Skeletal muscle satellite cell (primary cell): Measurements from ENCODE around the gene DOCK7.
"Not testable (repeated sequence)": the region's sequence is repeated elsewhere in the genome, so short reads cannot be mapped to it uniquely, and the experiment has no call there.

ENCODE experiments used
- H3K27me3 ChIP-seq: 2 replicates; pipeline ENCODE4 v1.7.0; 2013; ENCODE audit warnings: low read length; ENCODE audit not compliant: control insufficient read depth, insufficient read depth
- H3K36me3 ChIP-seq: 2 replicates; pipeline ENCODE4 v1.7.0; 2013; ENCODE audit warnings: mild to moderate bottlenecking, control low read depth, low read length; ENCODE audit not compliant: insufficient read depth
- H3K4me1 ChIP-seq: 2 replicates; pipeline ENCODE4 v1.7.0; 2013; ENCODE audit warnings: low read length; ENCODE audit not compliant: control insufficient read depth, insufficient read depth
- H3K4me2 ChIP-seq: 2 replicates; pipeline ENCODE4 v1.7.0; 2013; ENCODE audit warnings: mild to moderate bottlenecking, low read length
- H3K4me3 ChIP-seq: 2 replicates; pipeline ENCODE4 v1.7.0; 2013; ENCODE audit warnings: low read length
- H3K9ac ChIP-seq: 2 replicates; pipeline ENCODE4 v1.7.0; 2013; ENCODE audit warnings: mild to moderate bottlenecking, low read depth, low read length, moderate library complexity
- H3K9me3 ChIP-seq: replicated peaks from 2 replicates; pipeline ENCODE4 v1.7.0; 2013; ENCODE audit warnings: mild to moderate bottlenecking, control low read depth, low read length

The DOCK7 gene

GRCh38 chr1:62567182-62567581, 121.0 kb downstream of the DOCK7 start:
- H3K4me3 ChIP-seq, H3K4me2 ChIP-seq, H3K9me3 ChIP-seq, H3K9ac ChIP-seq, H3K36me3 ChIP-seq, H3K27me3 ChIP-seq, H3K4me1 ChIP-seq: not testable (repeated sequence)

- Histone ChIP-seq H3K4me1 (no peaks in the 10 kb centered on the region), H3K9me3 (no peaks in the 10 kb centered on the region), H3K4me3 (no peak overlapping the region), H3K36me3 (peaks cover 5% of the 10 kb centered on the region), H3K9ac (no peak overlapping the region), H3K4me2 (no peak overlapping the region), H3K27me3 (no peaks in the 10 kb centered on the region)
These were observed 126.9 kb downstream of the DOCK7 start for GRCh38 chr1:62561306-62561705.

- no peaks in the 10 kb centered on the region for H3K9me3 ChIP-seq
- peaks cover 7% of the 10 kb centered on the region for H3K36me3 ChIP-seq
- no peak overlapping the region for H3K9ac ChIP-seq
- H3K4me2 ChIP-seq = no peak overlapping the region
- H3K27me3 ChIP-seq = no peaks in the 10 kb centered on the region
- no peaks in the 10 kb centered on the region for H3K4me1 ChIP-seq
- no peak overlapping the region for H3K4me3 ChIP-seq
These were observed 143.6 kb downstream of the DOCK7 start for GRCh38 chr1:62544570-62544969.

GRCh38 chr1:62541048-62541447, 147.1 kb downstream of the DOCK7 start:
- H3K9ac ChIP-seq = no peak overlapping the region
- no peaks in the 10 kb centered on the region for H3K27me3 ChIP-seq
- H3K4me1 ChIP-seq = no peaks in the 10 kb centered on the region
- no peaks in the 10 kb centered on the region for H3K9me3 ChIP-seq
- H3K4me3 ChIP-seq = no peak overlapping the region
- H3K4me2 ChIP-seq = no peak overlapping the region
- H3K36me3 ChIP-seq = peaks cover 33% of the 10 kb centered on the region

- H3K36me3 ChIP-seq = peaks cover 33% of the 10 kb centered on the region
- H3K4me3 ChIP-seq = no peak overlapping the region
- no peak overlapping the region for H3K4me2 ChIP-seq
- H3K9me3 ChIP-seq = no peaks in the 10 kb centered on the region
- no peak overlapping the region for H3K9ac ChIP-seq
- H3K27me3 ChIP-seq = no peaks in the 10 kb centered on the region
- no peaks in the 10 kb centered on the region for H3K4me1 ChIP-seq
These were observed 149.1 kb downstream of the DOCK7 start for GRCh38 chr1:62539028-62539447.

- no peak overlapping the region for H3K9ac ChIP-seq
- no peak overlapping the region for H3K4me3 ChIP-seq
- H3K4me1 ChIP-seq = no peaks in the 10 kb centered on the region
- no peaks in the 10 kb centered on the region for H3K9me3 ChIP-seq
- H3K4me2 ChIP-seq = no peak overlapping the region
- no peaks in the 10 kb centered on the region for H3K27me3 ChIP-seq
- peaks cover 33% of the 10 kb centered on the region for H3K36me3 ChIP-seq
These were observed 151.3 kb downstream of the DOCK7 start for GRCh38 chr1:62536865-62537264.

DNA sequence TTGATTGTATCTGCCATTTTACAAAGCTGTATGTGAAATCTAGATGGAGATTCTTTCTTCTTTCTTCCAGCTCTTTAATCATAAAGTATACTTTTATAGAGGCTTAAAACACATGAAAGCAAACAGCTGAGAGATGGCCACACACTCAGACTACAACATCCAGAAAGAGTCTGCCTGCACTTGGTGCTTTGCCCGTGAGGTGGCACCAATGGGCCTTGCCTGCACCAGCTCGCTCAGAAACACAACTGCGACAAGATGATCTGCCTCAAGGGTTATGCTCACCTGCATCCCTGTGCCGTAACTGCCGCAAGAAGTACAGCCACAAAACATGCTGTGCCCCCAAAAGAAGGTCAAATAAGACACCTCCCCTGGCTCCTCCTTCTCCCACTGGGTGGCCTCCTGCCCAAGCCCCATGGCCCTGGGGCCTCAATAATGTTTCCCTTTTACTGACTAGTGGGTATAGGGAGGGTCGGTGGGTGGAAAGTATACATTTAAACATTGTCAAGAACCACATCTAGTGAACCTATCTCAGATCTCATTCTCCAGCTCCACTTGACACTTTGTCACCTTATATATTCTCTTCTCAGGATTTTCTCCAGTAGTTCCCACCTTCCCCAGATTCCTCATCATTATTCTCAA, 157.6 kb downstream of the DOCK7 start:
- Histone ChIP-seq H3K27me3 (no peaks in the 10 kb centered on the region), H3K4me3 (no peak overlapping the region)

GRCh38 chr1:62529227-62529626, 159.0 kb downstream of the DOCK7 start:
- Histone ChIP-seq H3K4me3 (no peak overlapping the region), H3K4me2 (no peak overlapping the region), H3K36me3 (peaks cover 4% of the 10 kb centered on the region), H3K9me3 (no peaks in the 10 kb centered on the region), H3K4me1 (no peaks in the 10 kb centered on the region), H3K27me3 (no peaks in the 10 kb centered on the region), H3K9ac (no peak overlapping the region)

More for the DNA sequence above, 157.6 kb downstream of the DOCK7 start:
- Histone ChIP-seq H3K4me2 (no peak overlapping the region), H3K9me3 (no peaks in the 10 kb centered on the region), H3K36me3 (peaks cover 4% of the 10 kb centered on the region), H3K4me1 (no peaks in the 10 kb centered on the region), H3K9ac (no peak overlapping the region)

DNA sequence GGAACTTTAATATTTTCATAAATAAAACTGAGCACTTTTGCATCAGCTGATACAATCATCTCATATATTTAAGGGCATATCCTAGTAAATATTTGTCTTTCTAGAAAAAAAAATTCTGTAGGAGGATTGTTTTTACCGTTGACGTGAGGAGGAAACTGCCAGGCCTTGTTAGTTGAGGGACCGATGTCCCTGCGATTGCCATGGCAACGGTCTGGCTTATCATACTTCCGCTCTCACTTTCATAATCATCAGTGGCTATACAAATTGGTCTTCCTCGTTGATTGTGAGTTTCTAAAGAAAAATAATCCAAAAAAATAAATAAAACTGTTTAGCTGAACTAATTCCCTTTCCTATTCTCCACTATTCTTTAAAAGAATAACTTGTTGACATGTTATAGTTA, 160.2 kb downstream of the DOCK7 start:
- Histone ChIP-seq H3K9ac (no peak overlapping the region), H3K9me3 (no peaks in the 10 kb centered on the region), H3K4me2 (no peak overlapping the region), H3K4me1 (no peaks in the 10 kb centered on the region), H3K36me3 (peaks cover 4% of the 10 kb centered on the region), H3K27me3 (no peaks in the 10 kb centered on the region), H3K4me3 (no peak overlapping the region)

DNA sequence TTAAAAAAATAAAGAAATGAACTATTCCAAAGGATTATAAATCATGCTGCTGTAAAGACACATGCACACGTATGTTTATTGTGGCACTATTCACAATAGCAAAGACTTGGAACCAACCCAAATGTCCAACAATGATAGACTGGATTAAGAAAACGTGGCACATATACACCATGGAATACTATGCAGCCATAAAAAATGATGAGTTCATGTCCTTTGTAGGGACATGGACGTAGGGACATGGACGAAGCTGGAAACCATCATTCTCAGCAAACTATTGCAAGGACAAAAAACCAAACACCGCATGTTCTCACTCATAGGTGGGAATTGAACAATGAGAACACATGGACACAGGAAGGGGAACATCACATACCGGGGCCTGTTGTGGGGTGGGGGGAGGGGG, 160.8 kb downstream of the DOCK7 start:
- not testable (repeated sequence) for H3K4me3 ChIP-seq, H3K4me1 ChIP-seq, H3K9me3 ChIP-seq, H3K27me3 ChIP-seq, H3K9ac ChIP-seq, H3K4me2 ChIP-seq, H3K36me3 ChIP-seq

DNA sequence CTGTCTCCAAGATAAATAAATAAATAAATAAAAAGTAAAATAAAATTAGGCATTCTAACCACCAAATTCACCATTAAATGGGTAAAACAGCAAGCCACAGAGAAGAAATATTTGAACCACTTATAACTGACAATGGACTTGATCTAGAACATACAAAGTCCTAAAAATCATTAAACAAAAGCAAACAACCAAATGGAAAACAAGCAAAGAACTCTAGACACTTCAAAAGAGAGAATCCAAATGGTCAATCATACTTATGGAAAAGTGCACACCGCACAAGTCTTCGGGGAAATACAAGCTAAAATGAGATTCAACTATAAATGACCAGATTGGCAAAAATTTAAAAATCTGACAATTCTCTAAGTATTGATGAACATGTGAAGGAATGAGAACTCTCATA, 164.3 kb downstream of the DOCK7 start:
- Histone ChIP-seq H3K9me3 (no peaks in the 10 kb centered on the region), H3K4me3 (no peak overlapping the region), H3K27me3 (no peaks in the 10 kb centered on the region), H3K4me1 (no peaks in the 10 kb centered on the region), H3K4me2 (no peak overlapping the region), H3K36me3 (peaks cover 4% of the 10 kb centered on the region), H3K9ac (no peak overlapping the region)

DNA sequence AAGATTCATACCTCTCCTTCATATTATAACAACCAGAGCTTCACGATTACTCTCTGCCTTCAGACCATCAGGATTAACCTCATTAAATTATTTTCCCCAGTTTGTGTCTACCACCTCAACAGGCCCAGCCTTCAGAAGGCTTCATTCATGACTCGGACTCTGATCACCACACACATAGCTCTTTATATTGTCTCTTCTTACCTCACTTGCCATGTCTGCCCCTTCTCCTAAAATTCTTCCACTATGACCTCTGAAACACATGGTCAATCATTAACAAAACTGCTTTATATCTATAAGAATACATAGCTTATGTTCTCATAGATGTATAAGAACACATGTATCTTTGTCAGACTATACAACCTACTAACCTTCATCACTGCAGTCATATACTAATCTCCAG, 171.6 kb downstream of the DOCK7 start:
- no peak overlapping the region for H3K4me3 ChIP-seq
- H3K27me3 ChIP-seq = no peaks in the 10 kb centered on the region
- H3K4me2 ChIP-seq = no peak overlapping the region
- no peaks in the 10 kb centered on the region for H3K9me3 ChIP-seq
- no peaks in the 10 kb centered on the region for H3K4me1 ChIP-seq
- H3K36me3 ChIP-seq = peaks cover 17% of the 10 kb centered on the region
- no peak overlapping the region for H3K9ac ChIP-seq
